HEK293 (cell line): ENCODE results near the gene FBL.

Experiments used
- AEBP2 ChIP-seq: fragments of 450-650 bp; formaldehyde crosslinking; IDR thresholded peaks from 2 replicates; pipeline ENCODE4 v1.5.1; 2016; ENCODE audit warnings: missing biosample characterization, missing genetic modification characterization, borderline replicate concordance
- BCL6B ChIP-seq: fragments of 450-650 bp; formaldehyde crosslinking; IDR thresholded peaks from 2 replicates; pipeline ENCODE4 v1.5.1; 2017; ENCODE audit warnings: missing biosample characterization, missing genetic modification characterization
- KLF16 ChIP-seq: fragments of 450-650 bp; formaldehyde crosslinking; IDR thresholded peaks from 2 replicates; pipeline ENCODE4 v1.5.1; 2017; ENCODE audit warnings: missing biosample characterization, missing genetic modification characterization
- PRDM4 ChIP-seq: fragments of 450-650 bp; formaldehyde crosslinking; IDR thresholded peaks from 2 replicates; pipeline ENCODE4 v1.5.1; 2017; ENCODE audit warnings: missing biosample characterization, missing genetic modification characterization
- REPIN1 ChIP-seq: fragments of 450-650 bp; formaldehyde crosslinking; IDR thresholded peaks from 2 replicates; pipeline ENCODE4 v1.5.1; 2017; ENCODE audit warnings: missing biosample characterization, missing genetic modification characterization, low read depth
- SP2 ChIP-seq: fragments of 450-650 bp; formaldehyde crosslinking; IDR thresholded peaks from 2 replicates; pipeline ENCODE4 v1.5.1; 2016; ENCODE audit warnings: missing biosample characterization, missing genetic modification characterization
- YY2 ChIP-seq: fragments of 450-650 bp; formaldehyde crosslinking; IDR thresholded peaks from 2 replicates; pipeline ENCODE4 v1.5.1; 2016; ENCODE audit warnings: missing biosample characterization, missing genetic modification characterization
- ZBTB11 ChIP-seq: fragments of 450-650 bp; formaldehyde crosslinking; conservative IDR thresholded peaks from 2 replicates; pipeline ENCODE4 v1.5.1; 2016; ENCODE audit warnings: low read depth, missing biosample characterization, missing genetic modification characterization
- ZBTB26 ChIP-seq: fragments of 450-650 bp; formaldehyde crosslinking; optimal IDR thresholded peaks from 2 replicates; pipeline ENCODE3; 2016; ENCODE audit warnings: missing biosample characterization, mild to moderate bottlenecking, missing genetic modification characterization
- ZBTB7A ChIP-seq: fragments of 450-650 bp; formaldehyde crosslinking; IDR thresholded peaks from 2 replicates; pipeline ENCODE4 v1.5.1; 2016; ENCODE audit warnings: low read depth, missing biosample characterization, missing genetic modification characterization
- ZFHX2 ChIP-seq: fragments of 450-650 bp; formaldehyde crosslinking; conservative IDR thresholded peaks from 2 replicates; pipeline ENCODE4 v1.5.1; 2016; ENCODE audit warnings: missing biosample characterization, missing genetic modification characterization
- ZFP41 ChIP-seq: fragments of 450-650 bp; formaldehyde crosslinking; IDR thresholded peaks from 2 replicates; pipeline ENCODE4 v1.5.1; 2016; ENCODE audit warnings: missing biosample characterization, missing genetic modification characterization, borderline replicate concordance
- ZNF10 ChIP-seq: fragments of 450-650 bp; formaldehyde crosslinking; IDR thresholded peaks from 2 replicates; pipeline ENCODE4 v1.5.1; 2017; ENCODE audit warnings: missing biosample characterization, missing genetic modification characterization
- ZNF132 ChIP-seq: fragments of 450-650 bp; formaldehyde crosslinking; IDR thresholded peaks from 2 replicates; pipeline ENCODE4 v1.5.1; 2017; ENCODE audit warnings: missing biosample characterization, missing genetic modification characterization, borderline replicate concordance
- ZNF140 ChIP-seq: fragments of 450-650 bp; formaldehyde crosslinking; IDR thresholded peaks from 2 replicates; pipeline ENCODE4 v1.5.1; 2016; ENCODE audit warnings: missing biosample characterization, missing genetic modification characterization
- ZNF202 ChIP-seq: fragments of 450-650 bp; formaldehyde crosslinking; IDR thresholded peaks from 2 replicates; pipeline ENCODE4 v1.5.1; 2016; ENCODE audit warnings: missing biosample characterization, missing genetic modification characterization, borderline replicate concordance
- ZNF23 ChIP-seq: fragments of 450-650 bp; formaldehyde crosslinking; IDR thresholded peaks from 2 replicates; pipeline ENCODE4 v1.5.1; 2016; ENCODE audit warnings: missing biosample characterization, missing genetic modification characterization, borderline replicate concordance
- ZNF248 ChIP-seq: fragments of 450-650 bp; formaldehyde crosslinking; IDR thresholded peaks from 2 replicates; pipeline ENCODE4 v1.5.1; 2017; ENCODE audit warnings: missing biosample characterization, missing genetic modification characterization
- ZNF311 ChIP-seq: fragments of 450-650 bp; formaldehyde crosslinking; IDR thresholded peaks from 2 replicates; pipeline ENCODE4 v1.5.1; 2017; ENCODE audit warnings: missing biosample characterization, missing genetic modification characterization, borderline replicate concordance
- ZNF449 ChIP-seq: fragments of 450-650 bp; formaldehyde crosslinking; IDR thresholded peaks from 2 replicates; pipeline ENCODE4 v1.5.1; 2017; ENCODE audit warnings: missing biosample characterization, mild to moderate bottlenecking, missing genetic modification characterization, moderate library complexity
- ZNF529 ChIP-seq: fragments of 450-650 bp; formaldehyde crosslinking; IDR thresholded peaks from 2 replicates; pipeline ENCODE4 v1.5.1; 2017; ENCODE audit warnings: missing genetic modification characterization, missing biosample characterization; ENCODE audit not compliant: insufficient replicate concordance
- ZNF629 ChIP-seq: fragments of 450-650 bp; formaldehyde crosslinking; IDR thresholded peaks from 2 replicates; pipeline ENCODE4 v1.5.1; 2017; ENCODE audit warnings: missing biosample characterization, missing genetic modification characterization
- ZNF658 ChIP-seq: fragments of 450-650 bp; formaldehyde crosslinking; IDR thresholded peaks from 2 replicates; pipeline ENCODE4; 2016; ENCODE audit warnings: missing biosample characterization, missing genetic modification characterization
- ZNF677 ChIP-seq: fragments of 450-650 bp; IDR thresholded peaks from 2 replicates; pipeline ENCODE4 v1.5.0; 2018; ENCODE audit warnings: missing biosample characterization, mild to moderate bottlenecking, missing genetic modification characterization, moderate library complexity
- ZNF704 ChIP-seq: fragments of 450-650 bp; formaldehyde crosslinking; IDR thresholded peaks from 2 replicates; pipeline ENCODE4 v1.5.1; 2016; ENCODE audit warnings: missing biosample characterization, missing genetic modification characterization
- ZXDB ChIP-seq: fragments of 450-650 bp; formaldehyde crosslinking; IDR thresholded peaks from 2 replicates; pipeline ENCODE4 v1.5.1; 2016; ENCODE audit warnings: missing biosample characterization, missing genetic modification characterization

FBL gene

GRCh38 chr19:39843919-39844793 is 2.0 kb downstream of the FBL start (continued):
- TF ChIP-seq ZBTB26 (tag by site-specific recombination) (no peak), KLF16 (tag by site-specific recombination) (no peak), ZNF10 (no peak; the same call in 1 of the 2 replicates), ZNF677 (no peak), ZFP41 (tag by site-specific recombination) (no peak), ZFHX2 (tag by site-specific recombination) (peak; percentile 72), ZNF529 (tag by site-specific recombination) (no peak), ZNF248 (tag by site-specific recombination) (no peak), ZNF658 (tag by site-specific recombination) (no peak), ZBTB11 (tag by site-specific recombination) (no peak), ZNF140 (tag by site-specific recombination) (no peak), ZNF629 (tag by site-specific recombination) (no peak), PRDM4 (tag by site-specific recombination) (no peak), ZNF449 (tag by site-specific recombination) (no peak), YY2 (tag by site-specific recombination) (no peak), ZNF23 (tag by site-specific recombination) (no peak), ZNF132 (tag by site-specific recombination) (no peak), AEBP2 (tag by site-specific recombination) (no peak), REPIN1 (tag by site-specific recombination) (no peak), ZNF704 (no peak), ZNF311 (no peak), ZBTB7A (tag by site-specific recombination) (no peak), SP2 (tag by site-specific recombination) (no peak), BCL6B (tag by site-specific recombination) (no peak), ZXDB (tag by site-specific recombination) (no peak; the same call in 1 of the 2 replicates), ZNF202 (tag by site-specific recombination) (no peak)
